ENCODE measurements around the gene DENND4B.

DENND4B gene

GRCh38 chr1:153968408-153968807 is 21.9 kb upstream of the DENND4B start:
- no peak for DNase-seq (ENCODE audit: low read depth in 2 of 2)

GRCh38 chr1:153968000-153968363 is 21.5 kb upstream of the DENND4B start:
- DNase-seq (ENCODE audit: low read depth in 2 of 2) = no peak

DNA sequence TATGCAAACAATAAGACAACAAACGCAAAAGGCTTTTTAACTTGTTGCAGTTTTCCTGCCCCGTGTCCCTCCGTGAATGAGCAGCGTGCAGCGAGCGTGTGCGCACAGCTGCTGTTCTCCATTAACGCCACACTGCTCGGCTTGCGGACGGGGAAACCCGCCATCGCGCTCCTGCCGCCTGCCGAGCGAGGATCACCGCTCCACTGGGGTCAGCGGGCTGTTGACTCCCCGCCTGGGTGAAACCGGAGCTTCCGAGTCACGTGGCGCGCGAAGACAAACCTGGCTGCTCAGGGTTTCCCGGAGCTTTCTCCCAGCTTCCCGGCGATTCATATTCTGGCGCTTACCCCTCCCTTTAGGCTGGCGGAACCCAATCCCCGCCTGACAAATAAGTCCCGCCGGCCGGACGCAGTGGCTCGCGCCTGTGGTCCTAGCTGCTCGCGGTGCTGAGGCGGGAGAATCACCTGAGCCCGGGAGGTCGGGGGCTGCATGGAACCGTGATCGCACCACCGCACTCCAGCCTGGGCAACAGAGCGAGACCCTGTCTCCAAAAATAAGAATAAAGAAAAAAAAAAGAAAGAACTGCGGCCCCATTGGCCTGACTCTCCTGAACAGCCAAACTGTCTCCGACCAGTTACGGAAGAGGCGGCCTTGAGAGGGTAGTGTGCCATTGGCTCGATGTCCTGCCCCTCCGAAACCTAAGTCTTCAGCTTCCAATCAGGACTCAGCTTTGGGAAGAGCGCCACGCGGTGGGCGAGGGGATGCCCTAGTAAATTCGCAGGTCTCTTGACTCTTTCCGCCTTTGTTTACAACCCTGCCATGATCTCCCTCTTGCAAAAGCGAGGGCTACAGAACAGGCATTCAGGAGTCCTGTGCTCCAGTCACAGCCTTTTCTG is 20.8 kb upstream of the DENND4B start, which contains the start of gene CREB3L4:
Gene CREB3L4 (plus strand): TSS at position 796 of the 893 bp plus-strand sequence. CDS start 624 bp downstream, outside the sequence.
- DNase-seq (ENCODE audit: low read depth in 2 of 2) = peak; percentile 66 to 68

- no peak for DNase-seq (ENCODE audit: low read depth in 2 of 2)
These were observed 17.4 kb upstream of the DENND4B start for GRCh38 chr1:153963850-153964331.

GRCh38 chr1:153963030-153963849 is 16.7 kb upstream of the DENND4B start, which contains the start of gene SLC39A1:
Gene SLC39A1, minus strand, starts transcription at chr1:153963537. Its CDS starts 822 bp downstream, at chr1:153962715.
- peak; percentile 84 to 90 for DNase-seq (ENCODE audit: low read depth in 2 of 2)

- no peak for DNase-seq (ENCODE audit: low read depth in 2 of 2)
These were observed 15.8 kb upstream of the DENND4B start for GRCh38 chr1:153962088-153963029.

- DNase-seq (ENCODE audit: low read depth in 2 of 2) = no peak
These were observed 14.9 kb upstream of the DENND4B start for GRCh38 chr1:153961421-153961820.

DNA sequence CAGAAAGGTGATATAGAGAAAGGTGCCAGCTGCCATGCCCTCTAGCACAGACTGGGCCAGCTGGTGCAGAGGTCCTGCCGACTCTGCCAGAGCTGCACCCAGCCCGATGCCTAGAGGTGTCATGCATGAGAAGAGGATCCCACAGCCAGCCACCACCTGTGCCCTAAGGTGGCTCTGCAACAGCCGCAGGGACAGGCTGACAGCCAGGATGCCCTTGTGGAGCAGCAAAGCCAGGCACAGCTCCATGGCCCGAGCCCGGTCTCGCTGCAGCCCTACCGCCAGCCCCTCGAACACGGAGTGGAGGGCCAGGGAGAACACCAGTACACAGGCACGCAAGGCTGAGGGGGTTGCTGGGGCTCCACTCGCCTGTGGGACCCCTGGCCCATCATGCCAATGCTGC is 13.7 kb upstream of the DENND4B start:
- DNase-seq (ENCODE audit: low read depth in 2 of 2) = no peak

GRCh38 chr1:153959454-153959853 is 12.9 kb upstream of the DENND4B start:
- no peak for DNase-seq (ENCODE audit: low read depth in 2 of 2)

DNA sequence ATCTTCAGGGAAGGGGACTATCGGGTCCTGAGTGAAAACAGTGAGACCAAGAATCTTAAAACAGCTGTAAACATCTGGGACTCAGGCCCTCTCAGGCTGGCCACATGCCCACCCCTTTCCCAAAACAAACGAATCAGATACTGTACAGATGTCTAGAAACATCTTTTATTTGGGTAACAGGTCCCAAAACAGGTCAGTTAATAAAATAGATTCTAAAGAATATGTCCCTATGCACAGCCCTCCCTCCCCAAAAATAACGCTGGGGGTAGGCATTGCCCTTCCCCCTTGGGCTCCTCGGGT is 12.4 kb upstream of the DENND4B start:
- DNase-seq (ENCODE audit: low read depth in 2 of 2) = no peak

DNA sequence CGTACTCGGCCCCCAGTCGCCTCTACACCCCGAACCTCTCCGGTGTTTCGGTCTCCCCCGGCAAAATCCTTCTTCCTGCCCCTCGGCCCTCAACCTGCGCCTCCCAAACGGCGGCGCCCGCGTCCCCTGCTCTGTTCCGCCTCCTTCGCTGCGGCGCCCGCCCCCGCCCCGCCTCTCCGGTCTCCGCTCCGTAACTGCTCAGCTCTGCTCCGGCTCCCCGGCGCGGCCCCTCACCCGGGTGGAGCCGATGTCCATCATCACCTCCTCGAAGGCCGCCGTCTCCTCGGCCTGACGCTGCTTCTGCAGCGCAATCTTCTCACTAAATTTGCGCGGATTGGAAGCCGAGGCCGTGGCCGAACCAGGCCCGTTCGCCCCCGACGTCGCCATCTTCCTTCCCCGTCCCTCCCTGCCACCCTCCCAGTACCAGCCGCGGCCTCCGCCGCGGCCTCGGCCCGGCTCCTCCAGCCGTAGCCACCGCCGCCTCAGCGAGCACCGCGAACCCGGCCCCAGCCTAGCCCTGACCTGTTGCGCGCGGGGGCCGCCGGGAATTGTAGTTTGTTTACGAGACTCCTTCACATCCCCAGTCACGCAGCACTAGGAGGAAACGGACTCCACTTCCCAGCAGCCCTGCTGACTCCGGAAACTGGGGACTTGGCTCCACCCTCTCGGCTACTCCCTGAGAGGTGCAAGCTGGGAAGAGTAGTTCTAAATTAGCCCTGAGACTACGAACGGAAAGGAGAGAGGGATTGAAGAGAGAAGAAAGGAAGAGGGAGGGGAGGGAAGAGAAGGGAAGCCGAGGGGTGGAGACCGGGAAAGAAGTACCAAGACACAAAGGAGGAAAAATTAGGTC is 11.8 kb upstream of the DENND4B start, which contains the start of gene CRTC2:
Gene CRTC2 (minus strand): TSS at position 502 of the 850 bp plus-strand sequence. CDS start 115 bp downstream, at position 387.
- peak; percentile 90 to 93 for DNase-seq (ENCODE audit: low read depth in 2 of 2)

- no peak for DNase-seq (ENCODE audit: low read depth in 2 of 2)
These were observed 11.2 kb upstream of the DENND4B start for GRCh38 chr1:153957744-153958110.

DNA sequence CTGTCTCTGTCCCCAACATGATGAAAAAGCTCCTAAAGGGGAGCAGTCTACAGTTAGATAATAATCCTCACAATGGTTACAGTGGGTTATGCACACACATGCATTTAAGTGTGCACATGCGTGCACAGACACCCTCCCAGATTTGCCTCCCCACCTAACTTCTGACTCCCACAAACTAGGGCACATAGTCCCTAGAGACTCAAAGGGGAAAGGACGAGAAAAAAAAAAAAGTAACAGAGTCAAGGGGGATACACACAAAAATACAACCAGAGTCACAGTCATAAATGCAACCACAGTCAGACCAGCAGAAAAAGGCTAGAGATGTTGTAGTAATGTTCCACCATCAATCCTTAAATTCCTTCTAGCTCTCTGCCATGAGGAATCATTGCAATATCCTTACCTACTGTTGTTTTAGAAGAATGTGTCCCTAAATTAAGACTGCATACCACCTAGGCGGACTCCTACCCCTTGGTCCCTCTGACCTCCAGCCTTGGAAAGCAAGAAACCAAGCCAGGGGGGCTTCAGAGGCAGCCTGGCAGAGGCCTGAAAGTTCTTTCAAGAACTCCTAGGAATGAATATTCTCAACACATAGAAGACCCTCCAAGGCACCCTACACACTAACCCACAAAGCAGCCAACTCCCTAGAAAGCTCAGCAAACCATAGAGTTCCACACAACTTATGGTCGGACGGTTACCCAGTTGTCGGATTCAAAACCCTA is 10.6 kb upstream of the DENND4B start:
- no peak for DNase-seq (ENCODE audit: low read depth in 2 of 2)

GRCh38 chr1:153954826-153955225 is 8.3 kb upstream of the DENND4B start:
- DNase-seq (ENCODE audit: low read depth in 2 of 2) = no peak

- no peak for DNase-seq (ENCODE audit: low read depth in 2 of 2)
These were observed 7.4 kb upstream of the DENND4B start for GRCh38 chr1:153953859-153954365.

DNA sequence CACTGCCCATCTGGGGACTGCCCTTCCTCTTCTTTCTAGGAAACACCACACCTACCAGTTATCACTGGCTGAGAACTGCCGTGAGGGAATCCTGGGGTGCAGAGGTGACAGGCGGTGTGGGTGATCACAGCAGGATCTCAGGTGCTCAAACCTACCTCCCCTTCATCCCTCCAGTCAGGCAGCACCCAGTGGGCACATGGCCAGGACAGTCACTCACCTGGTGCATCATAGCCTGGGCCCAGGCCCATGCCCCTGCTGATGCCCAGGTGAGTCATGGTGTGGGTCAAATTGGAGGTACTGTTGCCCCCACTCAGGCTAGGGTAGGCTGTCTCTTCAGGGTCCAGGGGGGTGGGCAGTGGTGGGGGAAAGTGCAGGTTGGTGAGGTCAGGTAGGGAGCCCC is 5.3 kb upstream of the DENND4B start:
- no peak for DNase-seq (ENCODE audit: low read depth in 2 of 2)

GRCh38 chr1:153951183-153951582 is 4.7 kb upstream of the DENND4B start:
- DNase-seq (ENCODE audit: low read depth in 2 of 2) = no peak

DNA sequence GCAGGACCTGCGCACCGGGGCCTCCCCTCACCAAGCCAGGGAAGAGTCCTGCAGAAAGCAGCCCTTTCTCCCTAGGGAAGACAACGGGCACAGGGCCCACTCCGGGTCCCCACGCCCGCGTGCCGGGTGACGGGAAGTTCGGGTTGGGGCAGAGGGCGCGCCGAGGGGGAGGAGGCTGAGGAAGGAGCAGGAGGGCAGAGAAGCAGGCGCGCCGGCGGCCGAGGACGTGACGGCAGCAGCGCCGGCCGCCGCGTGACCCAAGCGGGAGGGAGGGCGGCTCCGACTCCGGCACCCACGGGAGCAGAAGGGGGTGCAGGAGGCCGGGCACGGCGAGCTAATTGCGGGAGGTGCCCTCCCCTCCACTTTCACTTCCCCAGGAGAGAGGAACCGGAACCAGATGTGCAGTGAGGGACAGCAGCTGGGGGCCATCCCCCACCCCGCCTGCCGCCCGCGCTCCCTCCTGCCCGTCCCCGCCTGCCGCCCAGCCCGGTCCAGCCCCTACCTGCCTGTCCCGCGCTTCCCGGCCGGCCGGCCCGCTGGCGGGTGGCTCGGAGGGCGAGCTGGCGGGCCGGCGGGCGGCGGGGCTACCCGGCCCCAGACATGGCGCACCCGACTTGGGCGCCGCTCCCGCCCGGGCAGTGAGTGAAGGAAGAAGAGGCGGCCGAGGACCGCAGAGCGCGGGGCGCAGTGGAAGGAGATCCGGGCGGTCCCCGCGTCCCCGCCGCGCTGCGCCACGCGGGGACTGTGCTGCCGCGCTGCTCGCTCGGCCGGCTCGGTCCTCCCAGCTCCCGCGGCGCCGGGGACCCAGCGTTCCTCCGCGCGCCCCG is 510 bp downstream of the DENND4B start:
- peak; percentile 48 to 61 for DNase-seq (ENCODE audit: low read depth in 2 of 2)

Measured in stimulated activated CD8-positive, alpha-beta memory T cell treated with anti-CD3 and anti-CD28 coated beads, Interleukin-2, amount 100 ng/mL, for 1 hour (primary cell).